Endothelial cell of umbilical vein (primary cell): Measurements from ENCODE around the gene PHACTR1. TPM values are rescaled to one million over a fixed set of nuclear protein-coding genes. Genes with fewer than 3 reads are reported as not detected.

Experiments
- BruUV-seq: library from RNA; stranded (reverse); fragments of 400-500 nt; replicated peaks from 2 replicates; lab custom pipeline; 2021; lab: Mats Ljungman, UMichigan
- CTCF ChIA-PET: fragments of 300-600, 350-600 bp; sonication (Branson Sonifier 250); formaldehyde crosslinking; loops from one replicate; lab custom pipeline; 2021; ENCODE audit warnings: antibody characterized with exemption, inconsistent platforms; lab: Charles Lee
- POLR2A ChIA-PET: fragments of 300-600, 350-600 bp; sonication (Branson Sonifier 250); formaldehyde crosslinking; loops from one replicate; lab custom pipeline; 2021; ENCODE audit warnings: antibody characterized with exemption, inconsistent platforms; lab: Charles Lee
- DNase-seq: peaks from one replicate; pipeline ENCODE4 v3.0.0-alpha.2; 2011; ENCODE audit warnings: low read depth, low spot score
- FAIRE-seq: peaks from 2 replicates; lab custom pipeline; 2011; peaks lifted over from hg19 to GRCh38; lab: Jason Lieb, UNC
- H2AFZ ChIP-seq: 2 replicates; pipeline ENCODE4 v1.6.0; 2012; ENCODE audit warnings: low read depth, low read length, control low read depth, inconsistent platforms
- H3K27ac ChIP-seq: 2 replicates; pipeline ENCODE4 v1.5.1; 2011; ENCODE audit warnings: low read depth, mild to moderate bottlenecking, control low read depth, low read length, moderate library complexity; ENCODE audit not compliant: insufficient read depth
- H3K27me3 ChIP-seq, 2 experiments: 2 replicates each; pipeline versions ENCODE4 v1.6.0 to v1.6.1; 2011; ENCODE audit warnings: low read length in 2 of 2, mixed read lengths in 1 of 2; ENCODE audit not compliant: control insufficient read depth in 2 of 2, insufficient read depth in 2 of 2
- H3K36me3 ChIP-seq, 2 experiments: 2 replicates in 1 of 2; 3 replicates in 1 of 2; pipeline ENCODE4 v1.5.1; 2011; ENCODE audit warnings: low read length in 2 of 2, mild to moderate bottlenecking in 1 of 2, moderate library complexity in 1 of 2; ENCODE audit not compliant: control insufficient read depth in 2 of 2, insufficient read depth in 2 of 2; ENCODE audit errors: extremely low read depth in 1 of 2
- H3K4me1 ChIP-seq: 3 replicates; pipeline ENCODE4 v1.5.1; 2011; ENCODE audit warnings: mild to moderate bottlenecking, low read length; ENCODE audit not compliant: control insufficient read depth, insufficient read depth; ENCODE audit errors: extremely low read depth
- H3K4me2 ChIP-seq: 2 replicates; pipeline ENCODE4 v1.6.1; 2011; ENCODE audit warnings: low read length, control low read depth, mixed read lengths; ENCODE audit not compliant: insufficient read depth
- H3K4me3 ChIP-seq, 3 experiments: fragments of 200-600 bp in 1 of 3; sonication (generic), shearing (Covaris generic) in 1 of 3; replicated peaks in 1 of 3; 2 replicates each; pipeline ENCODE4 v1.5.1; 2011 to 2016; ENCODE audit warnings: control low read depth in 3 of 3, low read length in 3 of 3, mild to moderate bottlenecking in 2 of 3, inconsistent platforms in 1 of 3, low read depth in 1 of 3, moderate library complexity in 1 of 3; ENCODE audit not compliant: insufficient read depth in 1 of 3
- H3K79me2 ChIP-seq: 2 replicates; pipeline ENCODE4 v1.6.0; 2012; ENCODE audit warnings: low read length, inconsistent platforms; ENCODE audit not compliant: control insufficient read depth, insufficient read depth
- H3K9ac ChIP-seq: replicated peaks from 2 replicates; pipeline ENCODE3; 2011; ENCODE audit warnings: low read length, control low read depth; ENCODE audit not compliant: insufficient read depth; ENCODE audit errors: extremely low read depth
- H3K9me1 ChIP-seq: replicated peaks from 3 replicates; pipeline ENCODE4 v1.6.0; 2011; ENCODE audit warnings: mild to moderate bottlenecking, low read length; ENCODE audit not compliant: control insufficient read depth, insufficient read depth; ENCODE audit errors: extremely low read depth
- H3K9me3 ChIP-seq: replicated peaks from 2 replicates; pipeline ENCODE4 v1.5.1; 2012; ENCODE audit warnings: low read length, inconsistent platforms; ENCODE audit not compliant: control insufficient read depth, insufficient read depth
- H4K20me1 ChIP-seq: replicated peaks from 2 replicates; pipeline ENCODE3; 2011; ENCODE audit warnings: mild to moderate bottlenecking, low read length; ENCODE audit not compliant: control insufficient read depth, insufficient read depth; ENCODE audit errors: extremely low read depth
- EZH2 ChIP-seq: IDR thresholded peaks from 2 replicates; pipeline ENCODE4 v1.6.1; 2012; ENCODE audit warnings: borderline replicate concordance, low read depth, mild to moderate bottlenecking, moderate library complexity, low read length, inconsistent platforms; ENCODE audit not compliant: severe bottlenecking
- FOS ChIP-seq: IDR thresholded peaks from 2 replicates; pipeline ENCODE4 v1.6.1; 2011; ENCODE audit warnings: mild to moderate bottlenecking, low read length, moderate library complexity, borderline replicate concordance; ENCODE audit not compliant: insufficient read depth
- GATA2 ChIP-seq: IDR thresholded peaks from 2 replicates; pipeline ENCODE4 v1.7.0; 2011; ENCODE audit warnings: low read depth, mild to moderate bottlenecking, moderate library complexity, mixed read lengths, low read length; ENCODE audit not compliant: insufficient read length, insufficient read depth
- MAX ChIP-seq: IDR thresholded peaks from 2 replicates; pipeline ENCODE4 v1.6.1; 2011; ENCODE audit not compliant: insufficient read depth, insufficient read length
- MYC ChIP-seq: IDR thresholded peaks from one replicate; pipeline ENCODE4 v1.6.1; 2011; ENCODE audit warnings: mild to moderate bottlenecking, low read depth, low read length
- POLR2A ChIP-seq: IDR thresholded peaks from 2 replicates; pipeline ENCODE4 v1.6.1; 2012; ENCODE audit warnings: low read depth, mild to moderate bottlenecking, control low read depth, low read length
- POLR2AphosphoS5 ChIP-seq: IDR thresholded peaks from 2 replicates; pipeline ENCODE4 v1.6.1; 2012; ENCODE audit warnings: low read depth, mild to moderate bottlenecking, control low read depth, low read length, moderate library complexity; ENCODE audit not compliant: insufficient read depth
- dilution Hi-C: fragments of 300-500 bp; cut with MboI; formaldehyde crosslinking; loops from one replicate; pipeline ENCODE4 v1.15.0; 2019; ENCODE audit warnings: low sequenced_read_pairs; ENCODE audit not compliant: extremely low pct_ligation_motif_present
- intact Hi-C: fragments of 100-400 bp; cut with micrococcal nuclease; formaldehyde crosslinking; loops from one replicate; pipeline ENCODE4 v1.10.0; 2022
- polyA plus RNA-seq, 4 experiments: library from polyadenylated mRNA; depleted of rRNA in 3 of 4; stranded (reverse) in 3 of 4; unstranded in 1 of 4; fragments of >200 nt; gene quantifications; 2 replicates each; pipeline versions ENCODE4 v1.2.1 to v1.2.3, GENCODE V29; 2011 to 2012; ENCODE audit warnings: missing spikeins in 1 of 4
- total RNA-seq: library from RNA; stranded (reverse); gene quantifications from 2 replicates; pipeline ENCODE4 v1.2.3, GENCODE V29; 2021

PHACTR1 gene
- total and polyA plus RNA-seq, 2 donors (not counting 3 experiments of a cell fraction or from before 2014, with no cell fraction given), result 2.4 to 23.2 TPM

GRCh38 chr6:13080462-13081188, 364.1 kb downstream of the PHACTR1 start:
- POLR2A ChIA-PET, result no interaction called here
- no peak for FAIRE-seq
- intact Hi-C loops, result no loop called here

GRCh38 chr6:13081189-13081563, 364.6 kb downstream of the PHACTR1 start:
- no peaks in the 10 kb centered on the region for H3K36me3 ChIP-seq
- no peak overlapping the region for H3K4me3 ChIP-seq
- BruUV-seq, result no TSS peak
- intact Hi-C loops (no loop called here), dilution Hi-C loops (no loop called here)
- H3K27me3 ChIP-seq, result no peaks in the 10 kb centered on the region
- ChIA-PET POLR2A (no interaction called here), CTCF (no interaction called here)
- H3K4me2 ChIP-seq, result no peak overlapping the region
- no peaks in the 10 kb centered on the region for H4K20me1 ChIP-seq
- TF ChIP-seq FOS, result no peak
- TF ChIP-seq GATA2, result no peak
- no peak for TF ChIP-seq MYC
- TF ChIP-seq POLR2AphosphoS5, result no peak
- TF ChIP-seq EZH2, result no peak
- DNase-seq, result no peak
- no peak overlapping the region for H3K27ac ChIP-seq
- no peaks in the 10 kb centered on the region for H3K9me1 ChIP-seq
- H3K9ac ChIP-seq, result no peak overlapping the region
- H3K4me1 ChIP-seq, result no peaks in the 10 kb centered on the region
- H2AFZ ChIP-seq, result no peak overlapping the region
- no peaks in the 10 kb centered on the region for H3K79me2 ChIP-seq
- FAIRE-seq, result no peak
- H3K9me3 ChIP-seq, result no peaks in the 10 kb centered on the region

More at GRCh38 chr6:13080462-13081188, 364.1 kb downstream of the PHACTR1 start:
- no peak overlapping the region for H3K4me2 ChIP-seq
- no peaks in the 10 kb centered on the region for H3K27me3 ChIP-seq
- H2AFZ ChIP-seq, result no peak overlapping the region
- CTCF ChIA-PET, result interaction anchor here (1.1 kb wide), 1 partner anchor 8 kb away, joined by 4 read pairs; no protein-coding TSS in a partner anchor
- no peaks in the 10 kb centered on the region for H3K9me3 ChIP-seq
- dilution Hi-C loops, result no loop called here
- H4K20me1 ChIP-seq, result no peaks in the 10 kb centered on the region
- H3K79me2 ChIP-seq, result no peaks in the 10 kb centered on the region
- no peak overlapping the region for H3K4me3 ChIP-seq
- no peaks in the 10 kb centered on the region for H3K4me1 ChIP-seq
- H3K36me3 ChIP-seq, result no peaks in the 10 kb centered on the region
- no peak overlapping the region for H3K9ac ChIP-seq
- H3K9me1 ChIP-seq, result no peaks in the 10 kb centered on the region
- TF ChIP-seq POLR2A (no peak), MAX (no peak), EZH2 (no peak), POLR2AphosphoS5 (no peak), FOS (no peak)
- DNase-seq, result peak; percentile 13
- no TSS peak for BruUV-seq
- H3K27ac ChIP-seq, result no peak overlapping the region
